H1 (cell line): ENCODE data around the gene AURKB. TPM values are rescaled to one million over a fixed set of nuclear protein-coding genes. Genes with fewer than 3 reads are reported as not detected.

Source experiments
- ATF2 ChIP-seq: IDR thresholded peaks from 2 replicates; pipeline ENCODE4 v1.6.1; 2012; ENCODE audit warnings: low read length, inconsistent platforms
- BACH1 ChIP-seq: IDR thresholded peaks from 2 replicates; pipeline ENCODE4 v1.6.1; 2012; ENCODE audit warnings: low read length, improper control_type of control experiment
- BCL11A ChIP-seq, 2 experiments: IDR thresholded peaks; one replicate each; pipeline ENCODE4 v1.6.1; 2011; ENCODE audit warnings: low read depth in 2 of 2, low read length in 2 of 2, mild to moderate bottlenecking in 2 of 2
- BRCA1 ChIP-seq: IDR thresholded peaks from 2 replicates; pipeline ENCODE4 v1.6.1; 2012; ENCODE audit warnings: low read depth, low read length, improper control_type of control experiment
- CBX5 ChIP-seq: fragments of 300-800, 300-1000 bp; sonication (generic); IDR thresholded peaks from 2 replicates; pipeline ENCODE4 v1.7.1; 2016; ENCODE audit warnings: antibody characterized with exemption, low read length, low read depth
- EGR1 ChIP-seq: IDR thresholded peaks from 2 replicates; pipeline ENCODE4 v1.6.1; 2011; ENCODE audit warnings: low read depth, low read length, borderline replicate concordance
- EZH2 ChIP-seq: fragments of 200-600 bp; sonication (generic); IDR thresholded peaks from 2 replicates; pipeline ENCODE4 v1.7.1; 2012; ENCODE audit warnings: low read depth, mild to moderate bottlenecking, moderate library complexity, low read length, inconsistent platforms; ENCODE audit not compliant: severe bottlenecking
- GTF2F1 ChIP-seq: IDR thresholded peaks from 2 replicates; pipeline ENCODE4 v1.6.1; 2012; ENCODE audit warnings: low read depth, low read length, improper control_type of control experiment, borderline replicate concordance
- HDAC6 ChIP-seq: IDR thresholded peaks from one replicate; pipeline ENCODE4 v1.7.1; 2012; ENCODE audit warnings: low read depth, mild to moderate bottlenecking, inconsistent platforms, low read length, moderate library complexity
- KDM1A ChIP-seq: fragments of 200-600, 300-600 bp; sonication (generic); IDR thresholded peaks from 2 replicates; pipeline ENCODE4 v1.7.1; 2016; ENCODE audit warnings: mild to moderate bottlenecking, low read length, borderline replicate concordance
- PHF8 ChIP-seq: fragments of 200-600 bp; sonication (generic); conservative IDR thresholded peaks from 2 replicates; pipeline ENCODE4 v1.7.1; 2012; ENCODE audit warnings: low read depth, mild to moderate bottlenecking, inconsistent platforms, low read length, moderate library complexity
- polyA plus RNA-seq, 7 experiments: library from polyadenylated mRNA; depleted of rRNA in 3 of 7; stranded (reverse) in 5 of 7; unstranded in 2 of 7; fragments of >200 nt in 5 of 7; fragments of 200-250 nt in 2 of 7; gene quantifications; 1 replicate in 5 of 7; 2 replicates in 1 of 7; 4 replicates in 1 of 7; pipeline versions ENCODE4 v1.2.1 to v1.2.3, GENCODE V29; 2011 to 2013; ENCODE audit warnings: missing spikeins in 2 of 7, mixed read lengths in 2 of 7
- total RNA-seq: library from RNA; stranded (reverse); fragmentation: NEBNext Ultra II Directional; extraction: Animal tissue kit (Norgen Biotek cat#: 25700); gene quantifications from 2 replicates; pipeline ENCODE4 v1.2.1, GENCODE V29; 2021
- TF ChIP-seq, protein P1 (sequence below): IDR thresholded peaks from 2 replicates; pipeline ENCODE4 v1.6.1; 2012; ENCODE audit warnings: inconsistent platforms

AURKB gene
- total and polyA plus RNA-seq, 2 of the 8 experiments (the other 6 are each of a cell fraction or from before 2014, with no cell fraction given) = 102 to 160 TPM

- TF ChIP-seq, protein P1, sequence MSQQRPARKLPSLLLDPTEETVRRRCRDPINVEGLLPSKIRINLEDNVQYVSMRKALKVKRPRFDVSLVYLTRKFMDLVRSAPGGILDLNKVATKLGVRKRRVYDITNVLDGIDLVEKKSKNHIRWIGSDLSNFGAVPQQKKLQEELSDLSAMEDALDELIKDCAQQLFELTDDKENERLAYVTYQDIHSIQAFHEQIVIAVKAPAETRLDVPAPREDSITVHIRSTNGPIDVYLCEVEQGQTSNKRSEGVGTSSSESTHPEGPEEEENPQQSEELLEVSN = no peak
- no peak for TF ChIP-seq GTF2F1
- TF ChIP-seq EGR1 = no peak
- no peak for TF ChIP-seq ATF2
- no peak for TF ChIP-seq BACH1
- no peak for TF ChIP-seq BRCA1
- no peak for TF ChIP-seq CBX5
- no peak for TF ChIP-seq EZH2
- TF ChIP-seq PHF8 = no peak
- TF ChIP-seq HDAC6 = no peak
- TF ChIP-seq BCL11A (IDR thresholded peaks at IDR 0.05; ENCODE audit: low read depth in 2 of 2, low read length in 2 of 2) = no peak
- TF ChIP-seq KDM1A = no peak
Observed at GRCh38 chr17:8212312-8213180, 2.2 kb upstream of the AURKB start (continued).
